SK-N-SH (cell line): Measurements from ENCODE around the gene RAD51B. TPM values are rescaled to one million over a fixed set of nuclear protein-coding genes. Genes with fewer than 3 reads are reported as not detected.

ENCODE experiments used
- CTCF ChIA-PET: fragments of 300-600, 350-600 bp; formaldehyde crosslinking; extraction: SDS; loops from one replicate; lab custom pipeline; 2021; lab: Yijun Ruan, JAX
- POLR2A ChIA-PET: fragments of 350-600 bp; sonication (Branson Sonifier 250); formaldehyde crosslinking; extraction: SDS; loops from one replicate; lab custom pipeline; 2020; ENCODE audit warnings: antibody characterized with exemption, inconsistent platforms; lab: Yijun Ruan, JAX
- DNase-seq: peaks from one replicate; pipeline ENCODE4 v3.0.0; 2012
- H2AFZ ChIP-seq: fragments of 200-600 bp; sonication (generic); 2 replicates; pipeline ENCODE4 v1.8.1; 2016; ENCODE audit warnings: antibody characterized with exemption, mild to moderate bottlenecking, low read depth
- H3F3A ChIP-seq: fragments of 200-600 bp; sonication (generic); replicated peaks from 2 replicates; pipeline ENCODE3; 2016; ENCODE audit warnings: antibody characterized with exemption, mild to moderate bottlenecking; ENCODE audit not compliant: insufficient read depth
- H3K27ac ChIP-seq, 2 experiments: fragments of 200-500 bp in 1 of 2; fragments of 200-600 bp in 1 of 2; sonication (Bioruptor generic) in 1 of 2; sonication (generic), shearing (Covaris generic) in 1 of 2; 2 replicates each; pipeline versions ENCODE4 v1.5.1 to v1.6.1; 2014 to 2016; ENCODE audit warnings: low read depth in 2 of 2, inconsistent platforms in 1 of 2, low read length in 1 of 2, mild to moderate bottlenecking in 1 of 2, mixed read lengths in 1 of 2
- H3K27me3 ChIP-seq: fragments of 200-600 bp; sonication (generic), shearing (Covaris generic); 2 replicates; pipeline ENCODE4 v1.6.1; 2016; ENCODE audit warnings: mixed run types; ENCODE audit not compliant: insufficient read depth
- H3K36me3 ChIP-seq, 2 experiments: fragments of 200-500 bp in 1 of 2; fragments of 200-600 bp in 1 of 2; sonication (Bioruptor generic) in 1 of 2; sonication (generic) in 1 of 2; replicated peaks in 1 of 2; 2 replicates each; pipeline versions ENCODE3 to v1.5.1; 2014 to 2016; ENCODE audit warnings: low read length in 1 of 2, mild to moderate bottlenecking in 1 of 2; ENCODE audit not compliant: insufficient read depth in 2 of 2, control insufficient read depth in 1 of 2
- H3K4me1 ChIP-seq, 2 experiments: fragments of 200-500 bp in 1 of 2; fragments of 200-600 bp in 1 of 2; sonication (Bioruptor generic) in 1 of 2; sonication (generic), shearing (Covaris generic) in 1 of 2; 2 replicates each; pipeline versions ENCODE4 v1.5.1 to v1.6.1; 2014 to 2016; ENCODE audit warnings: low read depth in 1 of 2, low read length in 1 of 2, mixed run types in 1 of 2; ENCODE audit not compliant: insufficient read depth in 2 of 2, control insufficient read depth in 1 of 2
- H3K4me2 ChIP-seq: fragments of 200-600 bp; sonication (generic), shearing (Covaris generic); 2 replicates; pipeline ENCODE4 v1.6.1; 2017; ENCODE audit warnings: mixed run types
- H3K4me3 ChIP-seq, 2 experiments: fragments of 200-500 bp in 1 of 2; fragments of 200-600 bp in 1 of 2; sonication (Bioruptor generic) in 1 of 2; sonication (generic), shearing (Covaris generic) in 1 of 2; 2 replicates each; pipeline versions ENCODE4 v1.5.1 to v1.8.1; 2014 to 2016; ENCODE audit warnings: low read depth in 2 of 2, inconsistent platforms in 1 of 2, low read length in 1 of 2, mild to moderate bottlenecking in 1 of 2, mixed read lengths in 1 of 2, moderate library complexity in 1 of 2
- H3K79me2 ChIP-seq: fragments of 200-600 bp; sonication (generic); 2 replicates; pipeline ENCODE4 v1.8.1; 2017; ENCODE audit warnings: mild to moderate bottlenecking; ENCODE audit not compliant: insufficient read depth
- H3K9ac ChIP-seq: fragments of 200-600 bp; sonication (generic); 2 replicates; pipeline ENCODE4 v1.6.1; 2017; ENCODE audit warnings: mixed run types
- H3K9me2 ChIP-seq: fragments of 200-600 bp; sonication (generic); 2 replicates; pipeline ENCODE4 v1.6.1; 2017; ENCODE audit warnings: mixed run types
- H3K9me3 ChIP-seq: fragments of 200-600 bp; sonication (generic); 2 replicates; pipeline ENCODE4 v1.6.1; 2017; ENCODE audit warnings: mixed run types, mild to moderate bottlenecking, moderate library complexity
- H4K20me1 ChIP-seq: fragments of 200-600 bp; sonication (generic); 2 replicates; pipeline ENCODE4 v1.6.1; 2017; ENCODE audit warnings: mild to moderate bottlenecking, mixed run types; ENCODE audit not compliant: insufficient read depth
- ELF1 ChIP-seq: IDR thresholded peaks from 2 replicates; pipeline ENCODE4 v1.4.0; 2012
- EZH2phosphoT487 ChIP-seq: fragments of 200-600 bp; sonication (generic); IDR thresholded peaks from 2 replicates; pipeline ENCODE4 v1.6.1; 2017; ENCODE audit warnings: low read depth, mixed run types, mild to moderate bottlenecking, antibody characterized with exemption, moderate library complexity, borderline replicate concordance
- FOXM1 ChIP-seq: IDR thresholded peaks from 2 replicates; pipeline ENCODE4 v1.4.0; 2012; ENCODE audit warnings: low read depth, mild to moderate bottlenecking
- GATA2 ChIP-seq: sonication (generic); formaldehyde crosslinking; IDR thresholded peaks from 2 replicates; pipeline ENCODE4 v1.5.0; 2020; ENCODE audit warnings: mild to moderate bottlenecking, missing genetic modification reagents
- MXI1 ChIP-seq: IDR thresholded peaks from 2 replicates; pipeline ENCODE4 v1.6.1; 2012; ENCODE audit warnings: mild to moderate bottlenecking, low read depth, low read length, improper control_type of control experiment
- NFIC ChIP-seq: IDR thresholded peaks from 2 replicates; pipeline ENCODE4 v1.4.0; 2012; ENCODE audit warnings: borderline replicate concordance
- POLR2AphosphoS5 ChIP-seq: IDR thresholded peaks from 2 replicates; pipeline ENCODE4 v1.6.1; 2012; ENCODE audit warnings: low read depth, low read length
- RCOR1 ChIP-seq: fragments of 150-350 bp; IDR thresholded peaks from 2 replicates; pipeline ENCODE4 v1.6.1; 2017; ENCODE audit warnings: antibody characterized with exemption, low read length
- REST ChIP-seq: IDR thresholded peaks from 2 replicates; pipeline ENCODE4 v1.6.1; 2012; ENCODE audit warnings: mild to moderate bottlenecking, low read depth, low read length, moderate library complexity
- RFX5 ChIP-seq: IDR thresholded peaks from 2 replicates; pipeline ENCODE4 v1.6.1; 2012; ENCODE audit warnings: mild to moderate bottlenecking, improper control_type of control experiment, low read length
- TAF1 ChIP-seq: IDR thresholded peaks from 2 replicates; pipeline ENCODE4 v1.6.1; 2012; ENCODE audit warnings: low read depth, mild to moderate bottlenecking, low read length, moderate library complexity, borderline replicate concordance
- TCF12 ChIP-seq: IDR thresholded peaks from 2 replicates; pipeline ENCODE4 v1.4.0; 2012
- TEAD4 ChIP-seq: IDR thresholded peaks from 2 replicates; pipeline ENCODE4 v1.4.0; 2012; ENCODE audit warnings: mild to moderate bottlenecking, borderline replicate concordance; ENCODE audit not compliant: insufficient read depth
- ZBTB33 ChIP-seq: IDR thresholded peaks from 2 replicates; pipeline ENCODE4 v1.4.0; 2012; ENCODE audit warnings: low read depth, borderline replicate concordance
- WGBS: methylation state at CpG from one replicate; pipeline ENCODE4 v1.1.6; 2017; ENCODE audit warnings: low lambda C conversion rate; 5-methylcytosine and 5-hydroxymethylcytosine counted together
- polyA plus RNA-seq, 3 experiments: library from polyadenylated mRNA; depleted of rRNA; stranded (reverse); fragments of >200 nt; gene quantifications; 2 replicates each; pipeline ENCODE4 v1.2.3, GENCODE V29; 2012
- TF ChIP-seq, protein P1 (sequence below): IDR thresholded peaks from 2 replicates; pipeline ENCODE4 v1.4.0; 2012; ENCODE audit warnings: low read depth
- TF ChIP-seq, protein P2 (sequence below): fragments of 200-600 bp; sonication (generic); IDR thresholded peaks from 2 replicates; pipeline ENCODE4 v1.6.1; 2017; ENCODE audit warnings: antibody characterized with exemption, mild to moderate bottlenecking, moderate library complexity
- TF ChIP-seq, protein P3 (sequence below): fragments of 150-350 bp; IDR thresholded peaks from 2 replicates; pipeline ENCODE4 v1.6.1; 2016; ENCODE audit warnings: mild to moderate bottlenecking, low read depth, low read length

Gene RAD51B
- polyA plus RNA-seq, 1 of the 3 experiments (the other 2 are of a cell fraction): 6.0 TPM

DNA sequence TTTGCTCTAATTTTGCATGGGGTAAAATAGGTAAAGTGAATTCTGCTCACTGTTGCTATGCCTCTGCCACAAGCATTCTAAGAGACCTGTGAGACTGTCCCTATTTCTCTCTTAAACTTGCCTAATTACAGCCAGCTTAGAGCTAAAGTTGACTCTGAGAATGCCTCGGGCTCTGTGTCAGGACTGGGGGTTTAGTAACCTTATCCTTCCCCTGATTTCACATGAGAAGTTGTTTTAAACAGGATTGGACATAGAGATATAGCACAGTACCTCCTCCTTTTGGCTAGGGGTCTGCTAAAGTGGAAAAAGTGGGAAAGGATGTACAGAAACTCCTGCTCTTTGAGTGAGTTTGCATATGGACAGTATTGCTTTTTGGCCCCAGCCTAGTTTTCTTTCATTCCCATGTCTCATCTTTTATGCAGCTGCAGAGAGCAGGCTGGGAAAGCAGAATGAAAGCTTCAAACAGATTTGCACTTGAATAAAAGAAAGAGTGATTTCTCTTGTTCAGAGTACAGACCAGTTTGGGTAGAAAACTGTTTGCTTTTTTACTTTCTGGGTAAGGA is 122.0 kb downstream of the RAD51B start:
- H3K4me3 ChIP-seq: no peak overlapping the region
- H3K9me2 ChIP-seq: no peaks in the 10 kb centered on the region
- H3K4me1 ChIP-seq: peaks cover 0 to 34% of the 10 kb centered on the region in 2 experiments; a peak in 3 of 4 replicates
- H3K9ac ChIP-seq: peak overlapping the region; percentile 13; the same call in 1 of the 2 replicates
- no peaks in the 10 kb centered on the region for H3K27me3 ChIP-seq
- no peaks in the 10 kb centered on the region for H3K9me3 ChIP-seq
- H3F3A ChIP-seq: peaks cover 13% of the 10 kb centered on the region
- H3K36me3 ChIP-seq: no peaks in the 10 kb centered on the region
- H3K4me2 ChIP-seq: peak overlapping the region; percentile 42; the same call in 1 of the 2 replicates
- 0 out of 2 replicates have a peak, but pooled peaks cover 3% of the 10 kb centered on the region for H3K79me2 ChIP-seq
- POLR2A ChIA-PET: no interaction called here
- CTCF ChIA-PET: interaction anchor here (0.7 to 6.3 kb wide), 9 partner anchors 7 to 884 kb away, joined by 3 to 55 read pairs (median 3); no protein-coding TSS in a partner anchor
- 33% methylated on average over 1 of the region's 1 CpG for WGBS
- TF ChIP-seq ELF1 (no peak), REST (no peak)
- TF ChIP-seq, protein P1, sequence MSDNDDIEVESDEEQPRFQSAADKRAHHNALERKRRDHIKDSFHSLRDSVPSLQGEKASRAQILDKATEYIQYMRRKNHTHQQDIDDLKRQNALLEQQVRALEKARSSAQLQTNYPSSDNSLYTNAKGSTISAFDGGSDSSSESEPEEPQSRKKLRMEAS: no peak
- DNase-seq: no peak
- peak overlapping the region; percentile 81 to 91 for H3K27ac ChIP-seq
- H2AFZ ChIP-seq: no peak overlapping the region; the same call in 1 of the 2 replicates
- no peaks in the 10 kb centered on the region for H4K20me1 ChIP-seq

- no peaks in the 10 kb centered on the region for H3K9me2 ChIP-seq
- ChIA-PET CTCF (interaction anchor here (0.7 to 6.3 kb wide), 10 partner anchors 8 to 883 kb away, joined by 3 to 55 read pairs (median 3); no protein-coding TSS in a partner anchor), POLR2A (no interaction called here)
- 88% methylated on average over 4 of the region's 4 CpGs for WGBS
- H3K36me3 ChIP-seq: no peaks in the 10 kb centered on the region
- peak overlapping the region; percentile 81 to 91 for H3K27ac ChIP-seq
- 0 out of 2 replicates have a peak, but pooled peaks cover 3% of the 10 kb centered on the region for H3K79me2 ChIP-seq
- H3F3A ChIP-seq: peaks cover 13% of the 10 kb centered on the region
- peaks cover 0 to 34% of the 10 kb centered on the region in 2 experiments; a peak in 3 of 4 replicates for H3K4me1 ChIP-seq
- no peak for DNase-seq
- no peak overlapping the region for H3K4me3 ChIP-seq
- no peaks in the 10 kb centered on the region for H3K9me3 ChIP-seq
- no peaks in the 10 kb centered on the region for H4K20me1 ChIP-seq
- H3K9ac ChIP-seq: peak overlapping the region; percentile 13; the same call in 1 of the 2 replicates
- H3K4me2 ChIP-seq: no peak overlapping the region; the same call in 1 of the 2 replicates
- no peak overlapping the region; the same call in 1 of the 2 replicates for H2AFZ ChIP-seq
- H3K27me3 ChIP-seq: no peaks in the 10 kb centered on the region
- TF ChIP-seq, protein P2, sequence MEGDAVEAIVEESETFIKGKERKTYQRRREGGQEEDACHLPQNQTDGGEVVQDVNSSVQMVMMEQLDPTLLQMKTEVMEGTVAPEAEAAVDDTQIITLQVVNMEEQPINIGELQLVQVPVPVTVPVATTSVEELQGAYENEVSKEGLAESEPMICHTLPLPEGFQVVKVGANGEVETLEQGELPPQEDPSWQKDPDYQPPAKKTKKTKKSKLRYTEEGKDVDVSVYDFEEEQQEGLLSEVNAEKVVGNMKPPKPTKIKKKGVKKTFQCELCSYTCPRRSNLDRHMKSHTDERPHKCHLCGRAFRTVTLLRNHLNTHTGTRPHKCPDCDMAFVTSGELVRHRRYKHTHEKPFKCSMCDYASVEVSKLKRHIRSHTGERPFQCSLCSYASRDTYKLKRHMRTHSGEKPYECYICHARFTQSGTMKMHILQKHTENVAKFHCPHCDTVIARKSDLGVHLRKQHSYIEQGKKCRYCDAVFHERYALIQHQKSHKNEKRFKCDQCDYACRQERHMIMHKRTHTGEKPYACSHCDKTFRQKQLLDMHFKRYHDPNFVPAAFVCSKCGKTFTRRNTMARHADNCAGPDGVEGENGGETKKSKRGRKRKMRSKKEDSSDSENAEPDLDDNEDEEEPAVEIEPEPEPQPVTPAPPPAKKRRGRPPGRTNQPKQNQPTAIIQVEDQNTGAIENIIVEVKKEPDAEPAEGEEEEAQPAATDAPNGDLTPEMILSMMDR: no peak
- TF ChIP-seq TAF1 (no peak), MXI1 (no peak), RCOR1 (no peak), RFX5 (no peak), TCF12 (no peak), POLR2AphosphoS5 (no peak), FOXM1 (no peak), EZH2phosphoT487 (no peak), ZBTB33 (no peak), NFIC (no peak), GATA2 (CRISPR knock-in tag) (no peak), TEAD4 (no peak)
- TF ChIP-seq, protein P3, sequence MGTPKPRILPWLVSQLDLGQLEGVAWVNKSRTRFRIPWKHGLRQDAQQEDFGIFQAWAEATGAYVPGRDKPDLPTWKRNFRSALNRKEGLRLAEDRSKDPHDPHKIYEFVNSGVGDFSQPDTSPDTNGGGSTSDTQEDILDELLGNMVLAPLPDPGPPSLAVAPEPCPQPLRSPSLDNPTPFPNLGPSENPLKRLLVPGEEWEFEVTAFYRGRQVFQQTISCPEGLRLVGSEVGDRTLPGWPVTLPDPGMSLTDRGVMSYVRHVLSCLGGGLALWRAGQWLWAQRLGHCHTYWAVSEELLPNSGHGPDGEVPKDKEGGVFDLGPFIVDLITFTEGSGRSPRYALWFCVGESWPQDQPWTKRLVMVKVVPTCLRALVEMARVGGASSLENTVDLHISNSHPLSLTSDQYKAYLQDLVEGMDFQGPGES: no peak
Measured at GRCh38 chr14:67942080-67942710, 122.6 kb downstream of the RAD51B start.
